GM12878 (cell line): Measurements from ENCODE around the gene ATP8A1. TPM values are rescaled to one million over a fixed set of nuclear protein-coding genes. Genes with fewer than 3 reads are reported as not detected.

ENCODE experiments used
- ATAC-seq: fragments of 200-7000 bp; cut with Tn5 transposase; 3 replicates; pipeline ENCODE4 v1.9.1; 2020; ENCODE audit warnings: mild to moderate bottlenecking, moderate library complexity
- BruUV-seq: library from RNA; stranded (reverse); fragments of 400-500 nt; replicated peaks from 2 replicates; lab custom pipeline; 2021; lab: Mats Ljungman, UMichigan
- CTCF ChIA-PET: fragments of 300-600 bp; sonication (Branson Sonifier 250); formaldehyde crosslinking; extraction: SDS; loops from one replicate; lab custom pipeline; 2021; ENCODE audit warnings: inconsistent platforms; lab: Yijun Ruan, JAX
- POLR2A ChIA-PET: fragments of 350-600 bp; formaldehyde crosslinking; extraction: SDS; loops from one replicate; lab custom pipeline; 2021; ENCODE audit warnings: inconsistent platforms; lab: Charles Lee
- RAD21 ChIA-PET: fragments of 300-600 bp; sonication (Branson Sonifier 250); formaldehyde crosslinking; loops from one replicate; lab custom pipeline; 2023; ENCODE audit warnings: antibody characterized with exemption; ENCODE audit not compliant: unreplicated experiment; lab: Charles Lee
- SMC1A ChIA-PET: fragments of 300-600 bp; sonication (Branson Sonifier 250); formaldehyde crosslinking; loops from one replicate; lab custom pipeline; 2023; ENCODE audit not compliant: unreplicated experiment, uncharacterized antibody; lab: Charles Lee
- DNase-seq: peaks from one replicate; pipeline ENCODE4 v3.0.0-alpha.2; 2011; ENCODE audit warnings: low read depth, low spot score
- FAIRE-seq: peaks from 3 replicates; lab custom pipeline; 2011; peaks lifted over from hg19 to GRCh38; lab: Jason Lieb, UNC
- H2AFZ ChIP-seq: 2 replicates; pipeline ENCODE4 v1.6.0; 2011; ENCODE audit warnings: low read depth, low read length, control low read depth; ENCODE audit not compliant: control insufficient read depth
- H3K27ac ChIP-seq: 2 replicates; pipeline ENCODE4 v1.5.1; 2011; ENCODE audit warnings: control low read depth; ENCODE audit not compliant: control insufficient read depth, insufficient read depth
- H3K27me3 ChIP-seq, 2 experiments: replicated peaks in 1 of 2; 2 replicates each; pipeline versions ENCODE4 v1.6.0 to v1.6.1; 2011; ENCODE audit warnings: low read length in 1 of 2; ENCODE audit not compliant: control insufficient read depth in 2 of 2, insufficient read depth in 2 of 2
- H3K36me3 ChIP-seq, 2 experiments: 2 replicates each; pipeline ENCODE4 v1.5.1; 2011; ENCODE audit warnings: low read length in 1 of 2; ENCODE audit not compliant: control insufficient read depth in 2 of 2, insufficient read depth in 2 of 2
- H3K4me1 ChIP-seq: 2 replicates; pipeline ENCODE4 v1.6.1; 2011; ENCODE audit warnings: mild to moderate bottlenecking, low read length, moderate library complexity, mixed read lengths; ENCODE audit not compliant: control insufficient read depth, insufficient read depth
- H3K4me2 ChIP-seq: 2 replicates; pipeline ENCODE4 v1.6.0; 2011; ENCODE audit warnings: control low read depth; ENCODE audit not compliant: control insufficient read depth, insufficient read depth
- H3K4me3 ChIP-seq: fragments of 200-600 bp; sonication (generic); 2 replicates; pipeline ENCODE4 v1.5.1; 2016
- H3K79me2 ChIP-seq: 2 replicates; pipeline ENCODE4 v1.6.0; 2011; ENCODE audit warnings: low read length; ENCODE audit not compliant: control insufficient read depth, insufficient read depth
- H3K9ac ChIP-seq: 2 replicates; pipeline ENCODE4 v1.8.0; 2011; ENCODE audit warnings: low read length, control low read depth, mixed read lengths; ENCODE audit not compliant: control insufficient read depth, insufficient read depth
- H3K9me3 ChIP-seq: replicated peaks from 3 replicates; pipeline ENCODE4 v1.5.1; 2011; ENCODE audit warnings: mild to moderate bottlenecking, low read length; ENCODE audit not compliant: control insufficient read depth, insufficient read depth
- H4K20me1 ChIP-seq: 2 replicates; pipeline ENCODE4 v1.6.0; 2011; ENCODE audit not compliant: control insufficient read depth, insufficient read depth
- CEBPB ChIP-seq, 2 experiments: fragments of 150-350 bp in 1 of 2; IDR thresholded peaks; 2 replicates each; pipeline ENCODE4 v1.6.1; 2012 to 2014; ENCODE audit warnings: low read depth in 2 of 2, low read length in 2 of 2, borderline replicate concordance in 1 of 2, inconsistent platforms in 1 of 2
- CHD2 ChIP-seq: IDR thresholded peaks from 2 replicates; pipeline ENCODE4 v1.6.1; 2011; ENCODE audit warnings: low read depth, low read length, improper control_type of control experiment, borderline replicate concordance
- EGR1 ChIP-seq, 2 experiments: IDR thresholded peaks; 1 replicate in 1 of 2; 2 replicates in 1 of 2; pipeline ENCODE4 v1.6.1; 2011 to 2012; ENCODE audit warnings: low read depth in 2 of 2, low read length in 2 of 2, borderline replicate concordance in 1 of 2, mild to moderate bottlenecking in 1 of 2, moderate library complexity in 1 of 2
- HDGF ChIP-seq: fragments of 450-650 bp; IDR thresholded peaks from 2 replicates; pipeline ENCODE4 v1.6.1; 2016; ENCODE audit warnings: antibody characterized with exemption
- MEF2A ChIP-seq: IDR thresholded peaks from 2 replicates; pipeline ENCODE4 v1.6.1; 2011; ENCODE audit warnings: low read depth, mild to moderate bottlenecking, low read length, moderate library complexity; ENCODE audit not compliant: insufficient read depth
- RAD51 ChIP-seq: fragments of 450-650 bp; IDR thresholded peaks from 2 replicates; pipeline ENCODE4 v1.6.1; 2016; ENCODE audit warnings: moderate library complexity, mild to moderate bottlenecking, inconsistent platforms
- RUNX3 ChIP-seq: IDR thresholded peaks from 2 replicates; pipeline ENCODE4 v1.6.1; 2012; ENCODE audit warnings: low read length, inconsistent platforms
- SRF ChIP-seq, 2 experiments: IDR thresholded peaks; 2 replicates each; pipeline ENCODE4 v1.6.1; 2011; ENCODE audit warnings: low read depth in 2 of 2, low read length in 2 of 2, mild to moderate bottlenecking in 1 of 2, moderate library complexity in 1 of 2
- TARDBP ChIP-seq: IDR thresholded peaks from 2 replicates; pipeline ENCODE4 v1.6.1; 2016; ENCODE audit warnings: borderline replicate concordance
- ZBED1 ChIP-seq: IDR thresholded peaks from 2 replicates; pipeline ENCODE4 v1.6.1; 2016; ENCODE audit warnings: borderline replicate concordance
- ZNF274 ChIP-seq: IDR thresholded peaks from one replicate; pipeline ENCODE4 v1.8.0; 2011; ENCODE audit not compliant: insufficient read length, insufficient read depth
- ZNF687 ChIP-seq: fragments of 450-650 bp; IDR thresholded peaks from 2 replicates; pipeline ENCODE4 v1.6.1; 2017; ENCODE audit warnings: mild to moderate bottlenecking, moderate library complexity
- WGBS: methylation state at CpG from one replicate; pipeline ENCODE4 v1.1.6; 2016; ENCODE audit warnings: low lambda C conversion rate; ENCODE audit not compliant: insufficient replicate concordance, insufficient coverage; ENCODE audit errors: missing lambda C conversion rate; 5-methylcytosine and 5-hydroxymethylcytosine counted together
- in situ Hi-C: fragments of 300-500 bp; cut with MboI; formaldehyde crosslinking; loops from 9 replicates; pipeline ENCODE4 v1.14.3; 2018; ENCODE audit warnings: mixed read lengths
- intact Hi-C: fragments of 100-400 bp; cut with micrococcal nuclease; formaldehyde crosslinking; loops from one replicate; pipeline ENCODE4 v1.14.2; 2022; ENCODE audit not compliant: unreplicated experiment
- polyA plus RNA-seq, 11 experiments: library from polyadenylated mRNA; depleted of rRNA in 4 of 11; unstranded in 6 of 11; stranded (reverse) in 5 of 11; fragments of >200 nt; fragmentation: Nextera tagmentation in 4 of 11; fragmentation: Illumina TruSeq in 1 of 11; extraction: Ambion mirVana in 4 of 11; extraction: Trizol in 1 of 11; gene quantifications; 1 replicate in 1 of 11; 2 replicates in 10 of 11; pipeline versions ENCODE4 v1.2.1 to v1.2.3, GENCODE V29; 2011 to 2016; ENCODE audit warnings: inconsistent platforms in 2 of 11, missing spikeins in 2 of 11, low read depth in 1 of 11
- total RNA-seq, 4 experiments: library from RNA; depleted of rRNA in 3 of 4; stranded (reverse); fragments of >200 nt in 3 of 4; fragmentation: Illumina TruSeq in 1 of 4; extraction: Trizol in 1 of 4; gene quantifications; 2 replicates each; pipeline versions ENCODE4 v1.2.1 to v1.2.3, GENCODE V29; 2013 to 2021
- TF ChIP-seq, protein P1 (sequence below): fragments of 450-650 bp; formaldehyde crosslinking; IDR thresholded peaks from 2 replicates; pipeline ENCODE4 v1.4.0; 2020; ENCODE audit warnings: mild to moderate bottlenecking, moderate library complexity

Gene ATP8A1
- total and polyA plus RNA-seq, 10 of the 15 experiments (the other 5 are each of a cell fraction or from before 2014, with no cell fraction given), result 9.0 to 116 (median 37.3) TPM

DNA sequence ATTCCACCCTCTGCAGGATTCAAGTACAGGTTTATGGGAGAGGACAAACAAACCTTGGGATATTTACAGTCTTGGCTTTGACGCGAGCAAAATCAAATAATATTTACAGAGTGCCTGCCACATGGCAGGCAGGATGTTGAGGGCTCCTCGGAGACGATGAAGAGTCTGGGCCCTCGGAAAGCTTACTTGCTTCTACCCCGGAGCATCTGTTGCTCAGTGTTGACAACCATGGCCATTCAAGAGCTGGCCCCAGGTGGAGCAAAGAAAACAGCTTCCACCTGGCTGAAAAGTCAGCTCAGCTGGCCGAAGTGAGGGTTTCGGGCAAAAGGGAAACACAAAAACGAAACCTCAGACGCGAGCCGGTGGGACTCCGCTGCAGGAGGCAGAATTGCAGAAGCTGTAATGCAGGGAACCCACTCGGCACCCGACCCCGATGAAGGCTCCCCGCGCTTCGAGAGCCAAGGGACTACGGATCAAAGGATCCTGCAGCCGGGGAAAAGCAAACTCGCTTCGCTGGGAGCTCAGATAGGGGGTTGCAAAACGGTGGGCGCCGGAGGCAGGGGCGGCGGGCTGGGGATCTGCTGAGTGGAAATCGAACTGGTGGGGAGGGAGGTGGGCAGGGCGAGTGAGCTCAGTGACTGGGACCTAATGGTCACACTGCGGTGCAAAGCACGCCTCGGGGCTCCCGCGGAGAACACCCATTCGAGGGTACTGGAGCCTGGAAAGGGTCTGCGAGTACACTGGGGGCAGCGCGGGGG lies 805 bp downstream of the ATP8A1 start:
- Histone ChIP-seq H2AFZ (peak overlapping the region; percentile 79), H3K27ac (peak overlapping the region; percentile 86), H3K9ac (peak overlapping the region; percentile 77), H4K20me1 (no peaks in the 10 kb centered on the region), H3K36me3 (0 out of 4 replicates have a peak, but pooled peaks cover 0 to 4% of the 10 kb centered on the region in 2 experiments), H3K4me2 (peak overlapping the region; percentile 92), H3K9me3 (peaks cover 12% of the 10 kb centered on the region), H3K79me2 (peaks cover 58% of the 10 kb centered on the region), H3K4me3 (peak overlapping the region; percentile 93), H3K27me3 (no peaks in the 10 kb centered on the region), H3K4me1 (peaks cover 5% of the 10 kb centered on the region; the same call in 1 of the 2 replicates)
- intact Hi-C loops (loop anchor here (2.0 to 5.0 kb wide), 4 partner anchors 27 to 211 kb away; no protein-coding TSS in a partner anchor), in situ Hi-C loops (no loop called here)
- BruUV-seq, result no TSS peak
- DNase-seq, result no peak
- ATAC-seq, result peak; percentile 41
- ChIA-PET SMC1A (interaction anchor here (0.7 to 6.6 kb wide), 16 partner anchors 16 to 167 kb away, joined by 3 to 202 read pairs (median 4); no protein-coding TSS in a partner anchor), CTCF (interaction anchor here (0.6 to 3.3 kb wide), 14 partner anchors 10 to 209 kb away, joined by 3 to 27 read pairs (median 5); no protein-coding TSS in a partner anchor), POLR2A (interaction anchor here (0.6 to 5.2 kb wide), 9 partner anchors 10 to 90 kb away, joined by 3 to 167 read pairs (median 6); no protein-coding TSS in a partner anchor), RAD21 (interaction anchor here (0.6 to 6.3 kb wide), 21 partner anchors 13 to 141 kb away, joined by 3 to 252 read pairs (median 8); no protein-coding TSS in a partner anchor)
- peak; percentile 23 for FAIRE-seq
- WGBS, result under 1% methylated on average over 37 of the region's 39 CpGs
- TF ChIP-seq HDGF (no peak), RAD51 (no peak), ZNF687 (no peak), ZNF274 (no peak), RUNX3 (peak; percentile 29), SRF (IDR thresholded peaks at IDR 0.05; ENCODE audit: low read depth in 2 of 2, low read length in 2 of 2) (no peak), EGR1 (IDR thresholded peaks at IDR 0.05; ENCODE audit: borderline replicate concordance in 1 of 2, low read depth in 2 of 2, low read length in 2 of 2) (no peak), TARDBP (no peak), CEBPB (IDR thresholded peaks at IDR 0.05; ENCODE audit: borderline replicate concordance in 1 of 2, low read depth in 2 of 2, low read length in 2 of 2) (no peak), CHD2 (no peak), MEF2A (no peak), ZBED1 (no peak)
- TF ChIP-seq, protein P1, sequence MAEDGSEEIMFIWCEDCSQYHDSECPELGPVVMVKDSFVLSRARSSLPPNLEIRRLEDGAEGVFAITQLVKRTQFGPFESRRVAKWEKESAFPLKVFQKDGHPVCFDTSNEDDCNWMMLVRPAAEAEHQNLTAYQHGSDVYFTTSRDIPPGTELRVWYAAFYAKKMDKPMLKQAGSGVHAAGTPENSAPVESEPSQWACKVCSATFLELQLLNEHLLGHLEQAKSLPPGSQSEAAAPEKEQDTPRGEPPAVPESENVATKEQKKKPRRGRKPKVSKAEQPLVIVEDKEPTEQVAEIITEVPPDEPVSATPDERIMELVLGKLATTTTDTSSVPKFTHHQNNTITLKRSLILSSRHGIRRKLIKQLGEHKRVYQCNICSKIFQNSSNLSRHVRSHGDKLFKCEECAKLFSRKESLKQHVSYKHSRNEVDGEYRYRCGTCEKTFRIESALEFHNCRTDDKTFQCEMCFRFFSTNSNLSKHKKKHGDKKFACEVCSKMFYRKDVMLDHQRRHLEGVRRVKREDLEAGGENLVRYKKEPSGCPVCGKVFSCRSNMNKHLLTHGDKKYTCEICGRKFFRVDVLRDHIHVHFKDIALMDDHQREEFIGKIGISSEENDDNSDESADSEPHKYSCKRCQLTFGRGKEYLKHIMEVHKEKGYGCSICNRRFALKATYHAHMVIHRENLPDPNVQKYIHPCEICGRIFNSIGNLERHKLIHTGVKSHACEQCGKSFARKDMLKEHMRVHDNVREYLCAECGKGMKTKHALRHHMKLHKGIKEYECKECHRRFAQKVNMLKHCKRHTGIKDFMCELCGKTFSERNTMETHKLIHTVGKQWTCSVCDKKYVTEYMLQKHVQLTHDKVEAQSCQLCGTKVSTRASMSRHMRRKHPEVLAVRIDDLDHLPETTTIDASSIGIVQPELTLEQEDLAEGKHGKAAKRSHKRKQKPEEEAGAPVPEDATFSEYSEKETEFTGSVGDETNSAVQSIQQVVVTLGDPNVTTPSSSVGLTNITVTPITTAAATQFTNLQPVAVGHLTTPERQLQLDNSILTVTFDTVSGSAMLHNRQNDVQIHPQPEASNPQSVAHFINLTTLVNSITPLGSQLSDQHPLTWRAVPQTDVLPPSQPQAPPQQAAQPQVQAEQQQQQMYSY, result no peak
